ENCODE data around the gene RCCD1.

The RCCD1 gene

GRCh38 chr15:90968434-90968833, 13.8 kb downstream of the RCCD1 start:
- no peak for DNase-seq

- no peak for DNase-seq
These were observed 15.6 kb downstream of the RCCD1 start for GRCh38 chr15:90970274-90970673.

GRCh38 chr15:90972133-90972532, 17.4 kb downstream of the RCCD1 start:
- no peak for DNase-seq

GRCh38 chr15:90974216-90974615, 19.5 kb downstream of the RCCD1 start:
- DNase-seq, result no peak

- no peak for DNase-seq
These were observed 24.9 kb downstream of the RCCD1 start for GRCh38 chr15:90979582-90979981.

- no peak for DNase-seq
These were observed 27.0 kb downstream of the RCCD1 start for GRCh38 chr15:90981681-90982080.

- peak; percentile 15 for DNase-seq
These were observed 27.5 kb downstream of the RCCD1 start for GRCh38 chr15:90982135-90982534.

GRCh38 chr15:90986790-90987507, 32.3 kb downstream of the RCCD1 start:
- DNase-seq, result no peak

GRCh38 chr15:90987561-90988141, 33.0 kb downstream of the RCCD1 start:
- no peak for DNase-seq

- no peak for DNase-seq
These were observed 33.6 kb downstream of the RCCD1 start for GRCh38 chr15:90988296-90988695.

GRCh38 chr15:90989040-90989768, 34.5 kb downstream of the RCCD1 start:
- DNase-seq, result no peak

- no peak for DNase-seq
These were observed 35.8 kb downstream of the RCCD1 start for GRCh38 chr15:90990446-90990845.

- DNase-seq, result no peak
These were observed 37.1 kb downstream of the RCCD1 start for GRCh38 chr15:90991587-90992285.

GRCh38 chr15:90994059-90994416, 39.4 kb downstream of the RCCD1 start:
- no peak for DNase-seq

GRCh38 chr15:90994417-90995311, 40.0 kb downstream of the RCCD1 start, which contains the start of gene PRC1:
Gene PRC1 (minus strand): TSS chr15:90994535. CDS start chr15:90994417, 118 bp downstream.
- peak; percentile 98 for DNase-seq

GRCh38 chr15:90998737-90999136, 44.1 kb downstream of the RCCD1 start:
- no peak for DNase-seq

GRCh38 chr15:91001209-91001608, 46.5 kb downstream of the RCCD1 start:
- DNase-seq, result no peak

GRCh38 chr15:91007266-91007665, 52.6 kb downstream of the RCCD1 start:
- no peak for DNase-seq
